ENCODE measurements around the gene KCTD11.

GRCh38 chr17:7357381-7357780 lies 5.4 kb downstream of the KCTD11 start:
- TF ChIP-seq POLR2AphosphoS5 (IDR thresholded peaks at IDR 0.05; ENCODE audit: low read depth, low read length) (no peak), CTCF (IDR thresholded peaks at IDR 0.05) (no peak), TCF7L2 (IDR thresholded peaks at IDR 0.05; ENCODE audit: low read depth, low read length) (no peak)
